Ishikawa (cell line): ENCODE measurements around the gene GARNL3.

Experiments used
- CEBPB ChIP-seq: IDR thresholded peaks from 2 replicates; pipeline ENCODE4 v1.6.1; 2012
- EP300 ChIP-seq: IDR thresholded peaks from 2 replicates; pipeline ENCODE4 v1.6.1; 2012; ENCODE audit warnings: borderline replicate concordance
- REST ChIP-seq: IDR thresholded peaks from 2 replicates; pipeline ENCODE4 v1.6.1; 2012; ENCODE audit warnings: low read depth, mild to moderate bottlenecking
- TEAD4 ChIP-seq: IDR thresholded peaks from 2 replicates; pipeline ENCODE4 v1.6.1; 2012

- TF ChIP-seq CEBPB (no peak), REST (no peak), EP300 (no peak), TEAD4 (no peak)
These were observed 12.5 kb downstream of the GARNL3 start for GRCh38 chr9:127277099-127277498.
